GM19240 (cell line): ENCODE data around the gene PPM1F.

Experiments
- DNase-seq: peaks from one replicate; pipeline ENCODE4 v3.0.0; 2011; ENCODE audit warnings: low spot score; ENCODE audit not compliant: insufficient read length

PPM1F gene

GRCh38 chr22:21977814-21978213, 25.2 kb upstream of the PPM1F start:
- no peak for DNase-seq

GRCh38 chr22:21975854-21976345, 23.3 kb upstream of the PPM1F start:
- no peak for DNase-seq

- no peak for DNase-seq
Observed at GRCh38 chr22:21975273-21975672, 22.6 kb upstream of the PPM1F start.

GRCh38 chr22:21974058-21974649, 21.5 kb upstream of the PPM1F start:
- DNase-seq = no peak

- DNase-seq = no peak
Observed at GRCh38 chr22:21972806-21973205, 20.2 kb upstream of the PPM1F start.

- DNase-seq = peak; percentile 72
Observed at GRCh38 chr22:21972293-21972779, 19.7 kb upstream of the PPM1F start.

GRCh38 chr22:21971858-21972275, 19.2 kb upstream of the PPM1F start:
- DNase-seq = no peak

- DNase-seq = no peak
Observed at GRCh38 chr22:21970800-21971617, 18.4 kb upstream of the PPM1F start.

- no peak for DNase-seq
Observed at GRCh38 chr22:21970037-21970799, 17.6 kb upstream of the PPM1F start.

- DNase-seq = no peak
Observed at GRCh38 chr22:21968452-21969129, 15.9 kb upstream of the PPM1F start.

- no peak for DNase-seq
Observed at GRCh38 chr22:21967693-21968271, 15.1 kb upstream of the PPM1F start.

- no peak for DNase-seq
Observed at GRCh38 chr22:21966643-21967516, 14.2 kb upstream of the PPM1F start.

- DNase-seq = no peak
Observed at GRCh38 chr22:21965762-21966288, 13.2 kb upstream of the PPM1F start.

GRCh38 chr22:21964918-21965484, 12.4 kb upstream of the PPM1F start:
- DNase-seq = no peak

GRCh38 chr22:21964234-21964633, 11.6 kb upstream of the PPM1F start:
- no peak for DNase-seq

- DNase-seq = no peak
Observed at GRCh38 chr22:21963790-21964211, 11.2 kb upstream of the PPM1F start.

- no peak for DNase-seq
Observed at GRCh38 chr22:21963286-21963685, 10.6 kb upstream of the PPM1F start.

- no peak for DNase-seq
Observed at GRCh38 chr22:21962655-21962949, 10.0 kb upstream of the PPM1F start.

GRCh38 chr22:21961886-21962654, 9.4 kb upstream of the PPM1F start:
- no peak for DNase-seq
